Activated naive CD4-positive, alpha-beta T cell treated with anti-CD3 and anti-CD28 coated beads, Interleukin-2, amount 50 U/mL, for 24 hours (primary cell): ENCODE data around the gene MEGF11.

ENCODE experiments used
- H3K27ac Mint-ChIP-seq: one replicate; pipeline ENCODE4 v1.8.0; 2021; ENCODE audit warnings: mild to moderate bottlenecking, mixed read lengths
- H3K27me3 Mint-ChIP-seq: one replicate; pipeline ENCODE4 v1.8.0; 2021; ENCODE audit warnings: mixed read lengths
- H3K36me3 Mint-ChIP-seq: one replicate; pipeline ENCODE4 v1.8.0; 2021; ENCODE audit warnings: mixed read lengths
- H3K4me1 Mint-ChIP-seq: one replicate; pipeline ENCODE4 v1.8.0; 2021; ENCODE audit warnings: mixed read lengths
- H3K4me3 Mint-ChIP-seq: one replicate; pipeline ENCODE4 v1.8.0; 2021; ENCODE audit warnings: mild to moderate bottlenecking, mixed read lengths
- H3K9me3 Mint-ChIP-seq: one replicate; pipeline ENCODE4 v1.8.0; 2021; ENCODE audit warnings: mixed read lengths

The MEGF11 gene

GRCh38 chr15:66126031-66126441 is 127.5 kb downstream of the MEGF11 start:
- Mint-ChIP-seq H3K9me3 (no peaks in the 10 kb centered on the region), H3K27ac (no peak overlapping the region), H3K36me3 (no peaks in the 10 kb centered on the region), H3K27me3 (peaks cover 2% of the 10 kb centered on the region), H3K4me3 (no peak overlapping the region), H3K4me1 (no peaks in the 10 kb centered on the region)

- no peak overlapping the region for H3K27ac Mint-ChIP-seq
- H3K4me1 Mint-ChIP-seq, result no peaks in the 10 kb centered on the region
- no peaks in the 10 kb centered on the region for H3K36me3 Mint-ChIP-seq
- H3K4me3 Mint-ChIP-seq, result no peak overlapping the region
- H3K27me3 Mint-ChIP-seq, result no peaks in the 10 kb centered on the region
- no peaks in the 10 kb centered on the region for H3K9me3 Mint-ChIP-seq
Observed at GRCh38 chr15:66124651-66125050, 128.9 kb downstream of the MEGF11 start.

- no peaks in the 10 kb centered on the region for H3K9me3 Mint-ChIP-seq
Observed at GRCh38 chr15:66123799-66124198, 129.8 kb downstream of the MEGF11 start.

GRCh38 chr15:66120422-66120821 is 133.1 kb downstream of the MEGF11 start:
- no peaks in the 10 kb centered on the region for H3K27me3 Mint-ChIP-seq
- no peak overlapping the region for H3K27ac Mint-ChIP-seq
- H3K4me1 Mint-ChIP-seq, result peaks cover 8% of the 10 kb centered on the region
- no peak overlapping the region for H3K4me3 Mint-ChIP-seq
- H3K9me3 Mint-ChIP-seq, result no peaks in the 10 kb centered on the region
- H3K36me3 Mint-ChIP-seq, result no peaks in the 10 kb centered on the region

More at GRCh38 chr15:66123799-66124198, 129.8 kb downstream of the MEGF11 start:
- no peak overlapping the region for H3K4me3 Mint-ChIP-seq
- H3K27ac Mint-ChIP-seq, result no peak overlapping the region
- no peaks in the 10 kb centered on the region for H3K36me3 Mint-ChIP-seq
- no peaks in the 10 kb centered on the region for H3K27me3 Mint-ChIP-seq
- no peaks in the 10 kb centered on the region for H3K4me1 Mint-ChIP-seq

- Mint-ChIP-seq H3K36me3 (no peaks in the 10 kb centered on the region), H3K27me3 (no peaks in the 10 kb centered on the region), H3K4me1 (peaks cover 10% of the 10 kb centered on the region), H3K27ac (peak overlapping the region; percentile 8), H3K9me3 (no peaks in the 10 kb centered on the region), H3K4me3 (no peak overlapping the region)
Observed at GRCh38 chr15:66117841-66118240, 135.7 kb downstream of the MEGF11 start.

GRCh38 chr15:66115568-66116206 is 137.9 kb downstream of the MEGF11 start:
- no peaks in the 10 kb centered on the region for H3K27me3 Mint-ChIP-seq
- H3K4me3 Mint-ChIP-seq, result peak overlapping the region; percentile 36
- no peak overlapping the region for H3K27ac Mint-ChIP-seq
- peaks cover 10% of the 10 kb centered on the region for H3K4me1 Mint-ChIP-seq
- H3K9me3 Mint-ChIP-seq, result no peaks in the 10 kb centered on the region
- H3K36me3 Mint-ChIP-seq, result no peaks in the 10 kb centered on the region

- Mint-ChIP-seq H3K4me3 (no peak overlapping the region), H3K4me1 (peaks cover 10% of the 10 kb centered on the region), H3K36me3 (no peaks in the 10 kb centered on the region), H3K27ac (no peak overlapping the region), H3K27me3 (no peaks in the 10 kb centered on the region), H3K9me3 (no peaks in the 10 kb centered on the region)
Observed at GRCh38 chr15:66114863-66115425, 138.6 kb downstream of the MEGF11 start.

GRCh38 chr15:66112388-66112787 is 141.2 kb downstream of the MEGF11 start:
- Mint-ChIP-seq H3K27ac (no peak overlapping the region), H3K4me1 (peaks cover 10% of the 10 kb centered on the region), H3K4me3 (no peak overlapping the region), H3K27me3 (peaks cover 3% of the 10 kb centered on the region), H3K36me3 (no peaks in the 10 kb centered on the region), H3K9me3 (no peaks in the 10 kb centered on the region)

- Mint-ChIP-seq H3K36me3 (no peaks in the 10 kb centered on the region), H3K9me3 (no peaks in the 10 kb centered on the region), H3K4me3 (no peak overlapping the region), H3K4me1 (peaks cover 9% of the 10 kb centered on the region), H3K27me3 (peaks cover 3% of the 10 kb centered on the region), H3K27ac (no peak overlapping the region)
Observed at GRCh38 chr15:66111363-66111762, 142.2 kb downstream of the MEGF11 start.

GRCh38 chr15:66110864-66111263 is 142.7 kb downstream of the MEGF11 start:
- Mint-ChIP-seq H3K27ac (no peak overlapping the region), H3K27me3 (peaks cover 3% of the 10 kb centered on the region), H3K9me3 (no peaks in the 10 kb centered on the region)

GRCh38 chr15:66109826-66110225 is 143.7 kb downstream of the MEGF11 start:
- H3K36me3 Mint-ChIP-seq, result no peaks in the 10 kb centered on the region
- no peak overlapping the region for H3K4me3 Mint-ChIP-seq
- no peak overlapping the region for H3K27ac Mint-ChIP-seq
- peaks cover 3% of the 10 kb centered on the region for H3K27me3 Mint-ChIP-seq
- H3K4me1 Mint-ChIP-seq, result no peaks in the 10 kb centered on the region
- H3K9me3 Mint-ChIP-seq, result no peaks in the 10 kb centered on the region

More at GRCh38 chr15:66110864-66111263, 142.7 kb downstream of the MEGF11 start:
- Mint-ChIP-seq H3K36me3 (no peaks in the 10 kb centered on the region), H3K4me3 (no peak overlapping the region), H3K4me1 (peaks cover 5% of the 10 kb centered on the region)

- Mint-ChIP-seq H3K27me3 (peaks cover 3% of the 10 kb centered on the region), H3K36me3 (no peaks in the 10 kb centered on the region), H3K4me1 (no peaks in the 10 kb centered on the region), H3K9me3 (no peaks in the 10 kb centered on the region), H3K27ac (no peak overlapping the region), H3K4me3 (no peak overlapping the region)
Observed at GRCh38 chr15:66108483-66109265, 144.9 kb downstream of the MEGF11 start.

GRCh38 chr15:66107070-66107469 is 146.5 kb downstream of the MEGF11 start:
- H3K27me3 Mint-ChIP-seq, result peaks cover 3% of the 10 kb centered on the region
- no peak overlapping the region for H3K4me3 Mint-ChIP-seq
- no peaks in the 10 kb centered on the region for H3K36me3 Mint-ChIP-seq
- H3K27ac Mint-ChIP-seq, result no peak overlapping the region
- no peaks in the 10 kb centered on the region for H3K9me3 Mint-ChIP-seq
- H3K4me1 Mint-ChIP-seq, result no peaks in the 10 kb centered on the region

- no peaks in the 10 kb centered on the region for H3K9me3 Mint-ChIP-seq
- H3K36me3 Mint-ChIP-seq, result no peaks in the 10 kb centered on the region
- peaks cover 3% of the 10 kb centered on the region for H3K27me3 Mint-ChIP-seq
- H3K27ac Mint-ChIP-seq, result no peak overlapping the region
- no peak overlapping the region for H3K4me3 Mint-ChIP-seq
- no peaks in the 10 kb centered on the region for H3K4me1 Mint-ChIP-seq
Observed at GRCh38 chr15:66105286-66106265, 148.0 kb downstream of the MEGF11 start.

- Mint-ChIP-seq H3K27ac (no peak overlapping the region), H3K4me1 (no peaks in the 10 kb centered on the region), H3K27me3 (no peaks in the 10 kb centered on the region), H3K36me3 (no peaks in the 10 kb centered on the region), H3K4me3 (no peak overlapping the region), H3K9me3 (no peaks in the 10 kb centered on the region)
Observed at GRCh38 chr15:66103293-66103590, 150.3 kb downstream of the MEGF11 start.
